HG02759 (cell line): Measurements from ENCODE around the gene SLC5A1.
"Not testable (repeated sequence)": the region's sequence is repeated elsewhere in the genome, so short reads cannot be mapped to it uniquely, and the experiment has no call there.

Experiments
- ATAC-seq: cut with Tn5 transposase; IDR thresholded peaks from one replicate; pipeline ENCODE4 v1.9.1; 2021; ENCODE audit warnings: mild to moderate bottlenecking, moderate library complexity; ENCODE audit not compliant: unreplicated experiment

The SLC5A1 gene

DNA sequence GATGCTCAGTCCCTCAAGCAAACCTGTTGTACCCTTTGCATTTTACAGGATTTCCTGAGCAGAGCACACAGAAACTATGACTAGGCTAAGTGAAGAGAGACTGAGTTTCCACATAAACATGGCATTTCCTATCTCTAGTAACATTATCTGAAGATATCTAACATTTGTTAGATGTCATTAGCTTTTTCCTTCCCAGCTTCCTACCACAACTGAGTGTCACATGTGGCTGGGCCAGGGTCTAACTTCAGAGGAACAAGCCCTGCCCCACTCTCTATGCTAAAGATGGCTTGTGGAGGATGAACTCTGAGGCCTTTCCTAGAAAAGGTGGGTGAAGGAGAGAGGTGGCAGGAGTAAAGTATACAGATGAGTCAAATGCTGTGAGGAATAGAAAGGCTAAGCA lies 99.5 kb downstream of the SLC5A1 start:
- ATAC-seq, result no peak

DNA sequence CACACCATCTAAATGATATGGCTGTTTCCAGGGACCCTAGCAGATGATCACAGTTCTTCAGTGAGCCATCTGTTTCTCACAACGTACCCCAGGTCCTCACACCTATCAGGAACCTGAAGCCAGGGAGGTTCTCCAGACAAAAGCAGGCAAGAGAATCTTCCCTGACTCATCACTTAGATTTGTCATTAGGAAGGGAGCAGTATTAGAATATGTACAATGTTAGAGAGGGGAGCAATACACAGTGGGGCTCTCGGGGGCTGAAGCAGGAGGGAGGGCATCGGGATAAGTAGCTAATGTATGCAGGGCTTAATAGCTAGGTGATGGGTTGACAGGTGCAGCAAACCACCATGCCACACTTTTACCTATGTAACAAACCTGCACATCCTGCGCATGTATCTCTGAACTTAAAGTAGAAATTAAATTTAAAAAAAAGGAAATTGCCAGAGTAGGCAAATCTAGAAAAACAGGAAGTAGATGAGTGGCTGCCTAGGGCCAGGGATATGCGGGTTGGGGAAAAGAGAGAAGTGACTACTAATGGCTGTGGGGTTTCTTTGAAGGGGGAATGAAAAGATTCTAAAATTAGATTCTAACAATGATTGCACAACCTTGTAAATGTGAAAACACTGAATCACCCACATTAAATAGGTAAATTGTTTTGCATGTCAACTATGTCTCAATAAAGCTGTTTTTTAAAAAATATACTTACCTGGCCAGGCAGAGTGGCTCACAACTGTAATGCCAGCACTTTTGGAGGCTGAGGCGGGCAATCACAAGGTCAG lies 101.6 kb downstream of the SLC5A1 start:
- ATAC-seq, result no peak

DNA sequence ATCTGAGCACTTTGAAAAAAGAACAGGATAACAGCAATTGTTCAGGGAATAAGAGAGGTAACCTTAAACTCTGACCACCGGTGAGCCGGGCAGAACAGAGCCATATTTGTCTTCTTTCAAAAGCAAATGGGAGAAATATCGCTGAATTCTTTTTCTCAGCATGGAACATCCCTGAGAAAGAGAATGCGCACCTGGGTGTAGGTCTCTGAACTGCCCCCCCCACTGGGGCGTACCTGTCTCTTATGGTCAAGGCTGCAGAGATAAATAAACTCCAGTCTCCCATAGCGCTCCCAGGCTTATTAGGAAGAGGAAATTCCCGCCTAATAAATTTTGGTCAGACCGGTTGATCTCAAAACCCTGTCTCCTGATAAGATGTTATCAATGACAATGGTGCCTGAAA lies 104.1 kb downstream of the SLC5A1 start:
- ATAC-seq, result not testable (repeated sequence)

DNA sequence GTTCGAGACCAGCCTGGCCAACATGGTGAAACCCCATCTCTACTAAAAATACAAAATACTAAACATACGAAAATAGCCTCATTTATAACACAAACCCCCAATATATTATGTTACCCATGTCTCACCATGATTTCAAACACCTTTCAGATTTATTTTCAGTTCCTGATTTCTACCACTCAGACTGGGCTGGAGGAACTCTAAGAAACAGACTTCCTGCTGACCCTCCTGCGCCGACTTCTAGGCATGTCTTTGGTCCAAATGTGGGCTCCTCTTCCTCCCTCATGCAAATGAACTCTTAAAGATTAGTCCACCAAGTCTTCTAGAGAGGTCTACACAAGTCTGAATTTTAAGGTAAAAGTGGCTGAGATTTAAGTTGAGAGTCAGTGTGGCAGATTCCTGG lies 105.3 kb downstream of the SLC5A1 start:
- not testable (repeated sequence) for ATAC-seq

DNA sequence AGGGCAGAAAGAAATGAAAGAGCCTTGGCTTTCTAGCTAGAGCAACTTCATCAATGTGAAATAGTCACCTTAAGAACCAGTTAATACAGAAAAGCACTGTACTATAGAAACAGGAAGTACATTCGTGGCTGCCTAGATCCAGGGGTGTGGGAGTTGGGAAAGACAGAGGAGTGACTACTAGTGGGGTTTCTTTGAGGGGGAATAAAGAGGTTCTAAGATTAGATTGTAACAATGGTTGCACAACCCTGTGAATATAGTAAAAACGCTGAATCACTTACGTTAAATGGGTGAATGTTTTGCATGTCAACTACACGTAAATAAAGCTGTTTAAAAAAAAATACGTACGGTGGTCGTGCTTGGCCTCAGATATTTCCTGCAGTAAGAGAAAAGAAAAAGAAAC lies 107.6 kb downstream of the SLC5A1 start:
- not testable (repeated sequence) for ATAC-seq

DNA sequence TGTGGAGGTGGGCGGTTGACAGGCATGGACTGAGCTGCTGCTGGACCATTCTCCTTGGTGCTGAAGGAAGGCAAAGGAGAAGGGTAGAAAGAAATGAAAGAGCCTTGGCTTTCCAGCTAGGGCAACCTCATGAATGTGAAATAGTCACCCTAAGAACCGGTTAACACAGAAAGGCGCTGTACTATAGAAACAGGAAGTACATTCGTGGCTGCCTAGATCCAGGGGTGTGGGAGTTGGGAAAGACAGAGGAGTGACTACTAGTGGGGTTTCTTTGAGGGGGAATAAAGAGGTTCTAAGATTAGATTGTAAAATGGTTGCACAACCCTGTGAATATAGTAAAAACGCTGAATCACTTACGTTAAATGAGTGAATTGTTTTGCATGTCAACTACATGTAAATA lies 108.6 kb downstream of the SLC5A1 start:
- not testable (repeated sequence) for ATAC-seq

DNA sequence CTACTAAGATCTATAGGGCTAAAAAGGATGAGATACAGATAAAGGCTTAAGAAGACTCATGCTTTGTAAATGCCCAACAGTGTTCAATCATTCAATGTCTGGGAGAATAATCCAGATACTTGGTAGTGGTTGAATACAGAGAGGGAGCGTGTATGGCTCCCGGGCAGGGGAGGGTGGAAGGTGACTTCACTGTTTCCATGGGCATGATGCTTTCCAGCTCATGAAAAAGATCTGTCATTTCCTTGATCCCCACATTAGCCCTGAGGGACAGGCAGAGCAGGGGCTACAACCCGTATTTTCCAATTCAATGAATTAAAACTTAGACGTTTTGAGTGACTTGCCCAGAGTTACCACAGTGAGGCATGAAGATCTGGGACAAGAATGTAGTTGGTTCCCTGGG lies 111.7 kb downstream of the SLC5A1 start:
- not testable (repeated sequence) for ATAC-seq

DNA sequence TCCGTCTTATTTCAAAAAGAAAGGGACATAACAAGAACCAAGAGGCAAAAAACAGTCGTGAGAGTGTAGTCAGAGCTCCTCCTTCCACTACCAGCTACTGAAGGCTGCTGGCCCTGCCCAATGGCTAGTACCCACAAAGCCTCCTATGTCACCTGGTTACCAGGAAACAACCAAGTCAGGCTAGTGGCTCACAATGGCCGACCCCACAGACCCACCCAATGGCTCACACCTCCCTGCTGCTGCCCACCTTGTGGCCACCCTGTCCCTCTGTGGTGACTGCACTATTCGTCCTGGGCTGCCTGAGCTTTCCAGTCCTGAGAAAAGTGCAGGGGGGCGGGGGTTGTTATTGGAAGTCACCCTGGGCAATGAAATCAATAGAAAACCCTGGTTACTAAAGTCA lies 114.6 kb downstream of the SLC5A1 start:
- ATAC-seq, result not testable (repeated sequence)

DNA sequence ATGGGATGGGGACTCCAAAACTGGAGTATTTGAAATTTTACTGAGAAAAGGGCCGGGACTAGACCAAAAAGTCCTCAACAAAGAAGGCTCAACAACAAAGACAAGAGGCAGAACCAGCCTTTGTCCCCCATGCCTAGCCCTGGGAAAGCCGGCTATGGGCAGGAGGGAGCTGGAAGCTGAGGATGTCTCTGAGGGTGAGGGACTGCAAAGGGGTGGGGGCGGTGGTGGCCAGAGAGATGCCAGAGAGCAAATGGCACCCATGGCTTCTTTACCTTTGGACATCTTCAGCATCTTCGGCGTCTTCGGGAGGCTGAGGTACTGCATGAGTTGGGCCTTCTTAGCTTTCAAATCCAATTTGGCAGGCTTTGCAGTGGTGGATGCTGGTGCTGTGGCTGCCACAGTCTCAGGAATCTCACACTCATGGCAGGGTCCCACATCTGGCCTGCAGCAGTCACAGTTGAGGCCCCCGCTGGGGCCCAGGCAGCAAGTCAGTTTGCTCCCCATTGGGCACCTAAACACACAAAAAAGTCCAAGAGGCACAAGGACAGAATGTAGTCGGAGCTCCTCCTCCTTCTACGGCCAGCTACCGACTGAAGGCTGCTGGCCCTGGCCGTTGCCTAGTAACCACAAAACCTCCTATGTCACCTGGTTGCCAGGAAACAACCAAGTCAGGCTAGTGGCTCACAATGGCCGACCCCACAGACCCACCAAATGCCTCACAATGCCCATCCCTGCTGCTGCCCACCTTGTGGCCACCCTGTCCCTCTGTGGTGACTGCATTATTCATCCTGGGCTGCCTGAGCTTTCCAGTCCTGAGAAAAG lies 115.9 kb downstream of the SLC5A1 start, which contains the start of gene C22orf42:
C22orf42 (minus strand) TSS at position 592 of the 822 bp plus-strand sequence; CDS start at position 504, 88 bp downstream.
- no peak for ATAC-seq

DNA sequence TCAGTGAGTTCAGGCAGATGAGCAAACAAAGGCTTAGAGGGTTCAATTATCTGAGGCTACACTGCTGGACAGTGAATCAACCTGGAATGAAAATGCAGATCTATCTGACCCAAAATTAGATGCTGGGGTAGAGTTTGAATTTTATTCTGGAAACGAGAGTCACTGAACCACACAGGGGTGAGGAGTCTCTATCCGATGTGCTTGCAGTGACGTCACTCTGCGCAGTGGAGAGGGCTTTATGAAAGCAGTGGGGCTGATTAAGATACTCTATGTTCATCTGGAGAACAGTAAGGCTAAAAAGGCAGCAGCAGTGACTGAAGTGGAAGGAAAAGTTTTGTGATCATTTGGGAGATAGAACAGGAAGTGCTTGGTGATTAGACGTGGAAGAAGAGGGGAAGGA lies 117.3 kb downstream of the SLC5A1 start:
- ATAC-seq, result not testable (repeated sequence)
